ENCODE data around the gene PNO1.
"Not testable (repeated sequence)": the region's sequence is repeated elsewhere in the genome, so short reads cannot be mapped to it uniquely, and the experiment has no call there.

Gene PNO1

DNA sequence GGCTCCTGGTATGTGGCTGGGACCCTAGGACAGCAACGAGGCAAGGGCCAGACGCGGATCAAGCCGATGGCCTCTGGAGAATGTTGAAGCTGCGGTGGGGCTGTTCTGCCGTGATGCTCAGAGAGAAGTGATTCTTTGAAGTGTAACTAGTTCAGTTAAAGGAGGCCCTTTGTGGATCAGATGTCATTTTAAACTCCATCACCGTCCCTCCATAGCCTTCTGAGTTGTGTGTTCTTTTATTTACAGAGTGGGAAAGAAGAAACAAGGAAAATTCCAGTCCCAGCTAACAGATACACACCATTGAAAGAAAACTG, 403 bp downstream of the PNO1 start:
- DNase-seq = no peak

GRCh38 chr2:68163641-68164040, 6.0 kb downstream of the PNO1 start:
- DNase-seq = no peak

- no peak for DNase-seq
Observed at GRCh38 chr2:68167186-68167585, 9.5 kb downstream of the PNO1 start.

DNA sequence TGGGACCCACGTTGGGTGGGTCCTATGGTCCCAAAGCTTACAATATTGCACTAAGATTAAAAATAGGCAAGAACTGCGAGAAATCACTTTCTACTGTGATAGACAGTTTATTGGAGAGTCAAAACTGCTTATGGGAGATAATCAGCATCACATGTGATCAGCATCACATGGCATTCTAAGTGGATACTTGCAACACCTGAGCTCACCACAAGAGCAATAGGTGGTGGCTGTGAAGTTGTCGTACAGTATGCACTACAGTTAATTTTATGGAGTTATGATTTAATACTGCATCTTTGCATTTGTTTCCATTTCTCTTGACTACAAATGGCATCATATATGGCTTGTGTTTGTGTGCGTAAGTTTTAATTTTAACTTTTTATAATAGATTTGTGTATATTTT, 11.6 kb downstream of the PNO1 start:
- no peak for DNase-seq

- DNase-seq = no peak
Observed at GRCh38 chr2:68171146-68171545, 13.5 kb downstream of the PNO1 start.

- no peak for DNase-seq
Observed at GRCh38 chr2:68171684-68172083, 14.0 kb downstream of the PNO1 start.

- DNase-seq = no peak
Observed at GRCh38 chr2:68172521-68172920, 14.8 kb downstream of the PNO1 start.

DNA sequence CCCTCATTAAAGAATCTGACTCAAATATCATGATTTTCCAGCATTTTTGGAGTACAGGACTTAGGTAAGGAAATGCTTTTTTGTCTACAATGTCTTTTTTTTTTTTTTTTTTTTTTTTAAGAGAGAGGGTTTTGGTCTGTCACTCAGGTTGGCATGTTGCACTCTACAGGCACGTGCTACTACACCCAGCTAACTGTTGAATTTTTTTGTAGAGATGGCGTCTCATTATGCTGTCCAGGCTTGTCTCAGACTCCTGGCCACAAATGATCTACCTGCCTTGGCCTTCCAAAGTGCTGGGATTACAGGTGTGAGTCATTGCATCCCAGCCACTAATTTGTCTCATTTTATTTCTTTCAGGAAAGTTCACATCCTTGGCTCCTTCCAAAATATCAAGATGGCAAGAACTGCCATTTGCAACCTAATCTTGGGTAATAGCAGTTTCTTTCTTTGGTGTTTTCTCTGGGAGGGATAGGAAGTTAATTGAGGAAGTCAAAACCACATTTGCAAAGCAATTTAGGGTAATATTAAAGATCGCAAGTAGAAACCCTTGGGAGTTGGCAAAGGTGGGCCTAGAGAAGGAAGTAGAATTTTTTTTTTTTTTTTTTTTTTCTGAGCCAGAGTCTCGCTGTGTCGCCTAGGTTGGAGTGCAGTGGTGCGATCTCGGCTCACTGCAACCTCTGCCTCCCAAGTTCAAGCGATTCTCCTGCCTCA, 15.5 kb downstream of the PNO1 start:
- peak; percentile 39 for DNase-seq

- DNase-seq = not testable (repeated sequence)
Observed at GRCh38 chr2:68175210-68175609, 17.5 kb downstream of the PNO1 start.

DNA sequence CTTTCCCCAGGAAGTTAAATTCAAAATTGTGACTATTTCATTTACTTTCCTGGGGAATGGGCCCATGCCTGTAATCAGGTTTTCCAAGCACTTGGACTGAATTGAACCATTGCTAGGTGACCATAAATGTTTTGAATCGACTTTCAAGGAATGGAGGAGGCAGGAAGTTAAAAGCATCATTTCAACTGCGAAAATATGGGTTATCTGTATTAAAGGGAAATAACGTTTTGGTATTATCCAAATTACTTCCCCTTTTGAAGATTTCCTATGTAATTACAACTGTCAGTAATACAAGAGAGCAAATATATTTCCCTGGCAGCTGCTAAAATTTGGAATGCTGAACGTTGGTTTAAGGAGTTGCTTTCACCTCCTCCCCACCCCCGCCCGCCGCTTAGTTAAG, 19.0 kb downstream of the PNO1 start:
- DNase-seq = no peak

GRCh38 chr2:68177541-68177940, 19.9 kb downstream of the PNO1 start:
- no peak for DNase-seq

GRCh38 chr2:68178432-68178831, 20.7 kb downstream of the PNO1 start:
- DNase-seq = no peak

GRCh38 chr2:68178954-68179627, 21.4 kb downstream of the PNO1 start:
- DNase-seq = no peak

DNA sequence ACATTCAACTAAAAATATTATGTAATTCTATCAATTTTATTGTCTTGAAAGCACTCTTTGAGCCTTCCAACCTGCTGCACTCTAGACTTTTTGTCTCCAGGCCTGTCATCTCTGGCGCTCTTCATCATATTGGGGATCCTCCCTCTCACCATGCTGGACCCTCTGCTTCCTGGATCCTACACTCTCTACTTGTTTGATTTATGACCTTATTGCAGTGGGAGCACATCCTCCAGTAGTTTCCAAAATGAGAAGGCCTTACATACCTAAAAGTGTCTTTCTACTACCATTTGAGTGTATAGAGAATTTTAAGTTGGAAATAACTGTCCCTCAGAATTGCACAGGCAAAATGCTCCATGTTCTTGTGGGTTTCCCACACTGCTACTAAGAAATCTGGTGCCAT, 25.2 kb downstream of the PNO1 start:
- no peak for DNase-seq

GRCh38 chr2:68185541-68186164, 28.0 kb downstream of the PNO1 start:
- DNase-seq = peak; percentile 20

- no peak for DNase-seq
Observed at GRCh38 chr2:68187329-68187728, 29.6 kb downstream of the PNO1 start.

- no peak for DNase-seq
Observed at GRCh38 chr2:68188831-68189230, 31.1 kb downstream of the PNO1 start.

GRCh38 chr2:68189991-68190784, 32.5 kb downstream of the PNO1 start:
- DNase-seq = no peak

DNA sequence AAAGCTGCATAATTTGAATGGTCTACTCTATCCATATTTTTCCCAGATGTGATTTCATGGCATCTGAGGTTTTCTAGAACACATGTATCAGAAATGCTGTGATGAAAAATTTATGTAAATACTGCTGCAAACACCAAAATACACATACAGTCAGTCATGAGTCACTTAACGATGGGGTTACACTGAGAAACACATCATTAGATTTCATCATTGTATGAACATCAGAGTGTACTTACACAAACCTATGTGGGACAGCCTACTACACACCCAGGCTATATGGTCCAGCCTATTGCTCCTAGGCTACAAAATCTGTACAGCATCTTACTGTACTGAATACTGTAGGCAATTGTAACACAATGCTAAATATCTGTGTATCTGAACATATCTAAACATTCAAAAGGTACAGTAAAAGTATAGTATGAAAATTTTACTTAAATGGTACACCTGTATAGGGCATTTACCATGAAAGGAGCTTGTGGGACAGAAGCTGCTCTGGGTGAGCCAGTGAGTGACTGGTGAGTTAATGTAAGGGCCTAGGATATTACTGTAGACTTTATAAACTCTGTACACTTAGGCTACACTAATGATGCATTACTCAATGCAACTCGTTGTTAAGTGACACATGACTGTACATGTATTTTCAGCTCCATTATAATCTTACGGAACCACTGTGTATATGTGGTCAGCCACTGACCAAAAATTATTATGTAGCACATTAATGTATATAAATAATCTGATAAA, 33.5 kb downstream of the PNO1 start:
- no peak for DNase-seq

DNA sequence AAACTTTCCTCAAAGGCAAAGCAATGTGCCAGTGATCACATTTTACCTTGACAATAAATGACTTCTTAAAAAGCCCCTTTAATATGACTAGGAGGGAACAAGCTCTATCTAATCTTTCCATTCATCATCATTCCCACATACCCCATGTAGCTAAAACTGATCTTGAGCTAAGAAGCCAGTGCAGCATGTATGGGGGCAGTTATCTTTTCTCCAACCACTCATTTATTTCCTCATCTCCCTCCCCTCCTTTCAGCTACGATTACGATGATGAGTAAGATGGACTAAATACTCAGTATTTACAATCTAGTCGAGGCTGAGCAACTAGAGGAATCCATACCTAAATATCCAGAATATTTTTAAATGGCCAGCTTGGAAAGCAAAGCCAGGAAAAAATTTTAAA, 35.5 kb downstream of the PNO1 start:
- no peak for DNase-seq

DNA sequence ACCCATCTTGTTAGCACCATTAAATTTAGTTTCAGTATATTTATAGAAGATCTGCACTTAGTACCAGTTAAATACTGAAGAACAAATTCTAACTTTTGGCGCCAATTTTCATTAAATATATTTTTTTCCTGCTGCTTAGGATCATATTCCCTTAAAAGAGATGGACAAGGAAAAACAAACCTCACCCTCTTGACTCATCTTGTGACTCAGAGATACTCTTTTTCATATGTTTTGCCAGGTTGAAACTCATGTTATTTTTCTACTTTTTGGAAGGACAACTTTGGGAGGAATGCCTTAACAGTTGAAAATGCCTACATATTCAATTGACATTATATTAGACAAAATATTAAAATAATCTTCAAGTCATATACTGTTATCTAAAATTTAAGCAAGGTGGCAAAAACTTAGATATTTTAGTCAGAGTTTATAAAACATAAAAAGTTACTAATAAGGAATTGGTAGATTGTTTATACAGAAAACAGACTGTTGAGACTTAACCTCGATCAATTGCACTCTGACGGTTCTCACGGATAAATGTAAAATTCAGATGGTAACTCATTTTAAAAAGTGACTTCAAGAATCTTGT, 36.2 kb downstream of the PNO1 start:
- DNase-seq = no peak

DNA sequence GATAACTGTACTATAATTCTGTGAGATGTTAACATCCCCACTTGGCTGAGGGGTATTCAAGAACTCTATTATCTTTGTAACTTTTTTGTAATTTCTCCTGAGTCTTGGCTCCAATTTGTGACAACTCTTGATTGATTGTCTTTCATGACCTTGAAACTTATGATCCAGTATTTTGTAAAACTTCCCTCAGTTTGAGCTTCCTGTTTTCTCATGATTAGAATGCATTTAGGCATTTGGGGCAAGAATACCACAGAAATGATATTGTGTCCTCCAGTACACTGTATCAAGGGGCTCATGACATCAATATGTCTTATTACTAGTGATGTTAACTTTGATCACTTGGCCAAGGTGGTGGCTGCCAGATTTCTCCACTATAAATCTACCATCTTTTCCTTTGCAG, 37.4 kb downstream of the PNO1 start:
- no peak for DNase-seq
